GM12891 (cell line): ENCODE data around the gene STARD13. TPM values are rescaled to one million over a fixed set of nuclear protein-coding genes. Genes with fewer than 3 reads are reported as not detected.

Experiments
- DNase-seq: peaks from one replicate; pipeline ENCODE4 v3.0.0; 2011; ENCODE audit warnings: low spot score; ENCODE audit not compliant: insufficient read length
- FAIRE-seq: peaks from 2 replicates; lab custom pipeline; 2011; peaks lifted over from hg19 to GRCh38; lab: Jason Lieb, UNC
- PAX5 ChIP-seq: IDR thresholded peaks from 2 replicates; pipeline ENCODE4 v1.6.1; 2011; ENCODE audit warnings: low read length, moderate library complexity, mild to moderate bottlenecking; ENCODE audit not compliant: insufficient read depth, severe bottlenecking
- POLR2A ChIP-seq: IDR thresholded peaks from 2 replicates; pipeline ENCODE4 v1.6.1; 2011; ENCODE audit warnings: low read depth, low read length, control low read depth
- POLR2AphosphoS5 ChIP-seq: IDR thresholded peaks from 2 replicates; pipeline ENCODE4 v1.6.1; 2011; ENCODE audit warnings: low read depth, low read length, control low read depth
- POU2F2 ChIP-seq: IDR thresholded peaks from 2 replicates; pipeline ENCODE4 v1.6.1; 2011; ENCODE audit warnings: low read depth, mild to moderate bottlenecking, control low read depth, low read length, moderate library complexity
- SPI1 ChIP-seq: IDR thresholded peaks from 2 replicates; pipeline ENCODE4 v1.6.1; 2011; ENCODE audit warnings: low read depth, low read length, control low read depth
- TAF1 ChIP-seq: IDR thresholded peaks from 2 replicates; pipeline ENCODE4 v1.6.1; 2011; ENCODE audit warnings: low read depth, low read length, control low read depth
- polyA plus RNA-seq: library from polyadenylated mRNA; unstranded; fragments of >200 nt; gene quantifications from one replicate; pipeline ENCODE4 v1.2.1, GENCODE V29; 2012; ENCODE audit warnings: low read depth, missing spikeins, inconsistent platforms; ENCODE audit not compliant: missing spikeins

STARD13 gene
- 2.6 TPM for polyA plus RNA-seq

GRCh38 chr13:33285420-33286124, at the start of gene STARD13:
Gene STARD13 (minus strand): TSS chr13:33285755. CDS start chr13:33285638, 117 bp downstream.
- DNase-seq (peak; percentile 22), FAIRE-seq (peak; percentile 83)
- no peak for TF ChIP-seq TAF1
- no peak for TF ChIP-seq POLR2AphosphoS5
- TF ChIP-seq POU2F2, result no peak
- no peak for TF ChIP-seq PAX5
- no peak for TF ChIP-seq POLR2A
- TF ChIP-seq SPI1, result no peak

GRCh38 chr13:33334831-33335230, 49.3 kb upstream of the STARD13 start:
- DNase-seq, result no peak
- no peak for FAIRE-seq
- TF ChIP-seq POLR2A (no peak), SPI1 (no peak), POU2F2 (no peak), PAX5 (no peak), POLR2AphosphoS5 (no peak), TAF1 (no peak)

- TF ChIP-seq POLR2A, result no peak
- no peak for TF ChIP-seq TAF1
- no peak for TF ChIP-seq PAX5
- TF ChIP-seq POLR2AphosphoS5, result no peak
- no peak for TF ChIP-seq POU2F2
- TF ChIP-seq SPI1, result no peak
- FAIRE-seq, result no peak
- no peak for DNase-seq
Observed at GRCh38 chr13:33331962-33332361, 46.4 kb upstream of the STARD13 start.

- TF ChIP-seq POLR2AphosphoS5, result no peak
- no peak for TF ChIP-seq POU2F2
- FAIRE-seq, result no peak
- DNase-seq, result no peak
Observed at GRCh38 chr13:33330483-33330882, 44.9 kb upstream of the STARD13 start.

- no peak for FAIRE-seq
- no peak for TF ChIP-seq POLR2A
- TF ChIP-seq POU2F2, result no peak
- TF ChIP-seq SPI1, result no peak
- no peak for TF ChIP-seq POLR2AphosphoS5
- TF ChIP-seq PAX5, result no peak
- TF ChIP-seq TAF1, result no peak
Observed at GRCh38 chr13:33328701-33329100, 43.1 kb upstream of the STARD13 start.

GRCh38 chr13:33326723-33327122, 41.2 kb upstream of the STARD13 start:
- TF ChIP-seq POLR2AphosphoS5 (no peak), SPI1 (no peak), POU2F2 (no peak), TAF1 (no peak), PAX5 (no peak), POLR2A (no peak)
- DNase-seq (no peak), FAIRE-seq (no peak)

More at GRCh38 chr13:33328701-33329100, 43.1 kb upstream of the STARD13 start:
- DNase-seq, result no peak

- TF ChIP-seq TAF1 (no peak), POU2F2 (no peak), PAX5 (no peak), SPI1 (no peak), POLR2AphosphoS5 (no peak), POLR2A (no peak)
- no peak for FAIRE-seq
- no peak for DNase-seq
Observed at GRCh38 chr13:33326246-33326645, 40.7 kb upstream of the STARD13 start.

GRCh38 chr13:33323801-33324510, 38.4 kb upstream of the STARD13 start:
- FAIRE-seq, result no peak
- TF ChIP-seq POLR2AphosphoS5 (no peak), TAF1 (no peak), SPI1 (no peak), POLR2A (no peak), PAX5 (no peak), POU2F2 (no peak)
- no peak for DNase-seq

- TF ChIP-seq POU2F2, result no peak
- TF ChIP-seq SPI1, result no peak
- no peak for TF ChIP-seq PAX5
- no peak for TF ChIP-seq POLR2AphosphoS5
- TF ChIP-seq TAF1, result no peak
- TF ChIP-seq POLR2A, result no peak
- DNase-seq, result no peak
Observed at GRCh38 chr13:33322965-33323668, 37.6 kb upstream of the STARD13 start.

More at GRCh38 chr13:33322965-33323668, 37.6 kb upstream of the STARD13 start:
- no peak for FAIRE-seq
